ENCODE data around the gene KRT83.
"Not testable (repeated sequence)": the region's sequence is repeated elsewhere in the genome, so short reads cannot be mapped to it uniquely, and the experiment has no call there.

The KRT83 gene

DNA sequence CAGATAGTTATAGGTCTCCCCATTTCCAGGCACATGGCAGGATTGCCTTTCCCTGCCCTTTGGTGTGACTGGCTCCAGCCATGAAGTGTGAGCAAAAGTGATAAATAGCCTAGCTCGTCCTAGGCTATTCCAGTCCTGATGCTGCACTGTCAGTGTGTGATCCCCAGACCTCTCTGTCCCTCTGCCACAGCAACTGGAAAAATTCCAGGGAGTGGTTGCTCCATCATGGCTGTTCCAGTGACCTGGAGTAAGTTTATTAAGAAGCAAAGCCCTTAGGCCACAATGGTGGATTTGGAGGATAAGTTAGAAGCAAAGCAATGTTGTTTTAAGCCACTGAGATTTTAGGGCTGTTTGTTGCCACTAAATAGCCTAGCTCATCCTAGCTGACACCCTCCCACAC is 9.8 kb upstream of the KRT83 start:
- no peak for DNase-seq

DNA sequence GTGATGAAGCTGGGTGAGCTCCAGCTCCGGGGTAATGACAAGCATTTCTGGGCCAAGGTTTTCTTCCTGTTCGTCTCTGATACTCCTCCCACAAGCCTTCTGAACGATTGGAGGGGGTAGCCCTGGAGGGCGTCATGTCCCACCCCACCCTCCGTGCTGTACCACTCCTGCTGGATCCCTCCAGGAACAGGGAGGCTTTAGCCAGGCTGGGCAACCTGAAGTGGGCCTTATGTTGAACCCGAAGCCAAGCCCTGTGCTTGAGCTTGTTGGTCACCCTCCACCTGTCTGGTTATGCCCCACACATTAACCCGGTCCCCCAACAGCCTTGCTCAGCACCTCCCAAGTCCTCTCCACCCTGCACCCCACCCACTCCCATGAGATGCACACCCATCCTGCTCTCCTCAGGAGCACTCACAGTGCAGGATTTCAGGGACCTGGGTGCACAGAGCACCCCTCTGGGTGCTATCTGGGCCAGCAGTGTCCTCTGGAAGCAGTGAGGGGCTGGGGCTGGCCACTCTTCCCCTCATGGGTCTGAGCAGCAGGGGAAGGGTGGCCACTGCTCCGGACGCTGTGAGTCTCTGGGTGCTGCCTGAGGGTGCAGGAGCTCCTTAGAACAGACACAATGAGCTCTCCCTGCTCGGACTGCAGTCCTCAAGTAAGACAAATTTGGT is 6.8 kb upstream of the KRT83 start:
- no peak for DNase-seq

DNA sequence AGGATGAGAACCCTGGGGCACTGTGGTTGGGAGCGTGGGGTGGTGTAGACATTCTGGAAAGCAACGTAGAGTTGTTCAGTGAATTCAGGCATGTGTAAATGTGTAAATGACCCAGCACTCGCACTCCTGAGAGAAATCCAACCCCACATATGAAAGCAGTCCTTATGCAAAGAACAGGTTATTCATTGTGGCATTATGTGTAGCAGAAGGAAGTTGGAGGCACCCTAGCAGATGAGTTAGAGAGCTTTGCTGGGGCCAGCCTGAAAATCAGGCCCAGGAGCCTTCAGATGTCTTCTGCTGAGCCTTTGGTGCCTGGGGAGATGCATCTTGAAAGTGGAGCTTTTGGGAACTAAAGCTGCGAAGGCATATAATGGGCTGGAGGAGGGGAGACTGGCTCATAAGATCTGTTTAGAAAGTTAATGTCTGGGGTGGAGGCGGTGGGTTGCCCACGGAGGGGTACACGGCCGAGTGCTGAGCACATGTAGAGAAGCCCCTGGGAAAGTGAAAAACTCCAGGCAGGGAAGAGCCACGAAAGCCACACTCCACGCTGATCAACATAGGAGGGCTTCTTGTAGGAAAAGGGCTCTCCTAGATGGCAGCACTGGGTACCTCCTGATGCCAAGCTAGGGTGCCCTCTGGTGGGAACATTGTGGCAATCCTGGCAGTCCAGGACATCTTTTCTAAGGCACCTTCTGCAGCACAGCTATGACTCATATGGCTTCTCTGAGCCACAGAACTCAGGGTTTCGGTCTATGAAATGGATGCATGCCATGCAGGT is 6.0 kb upstream of the KRT83 start:
- DNase-seq: peak; percentile 45 to 86 (median 68)

DNA sequence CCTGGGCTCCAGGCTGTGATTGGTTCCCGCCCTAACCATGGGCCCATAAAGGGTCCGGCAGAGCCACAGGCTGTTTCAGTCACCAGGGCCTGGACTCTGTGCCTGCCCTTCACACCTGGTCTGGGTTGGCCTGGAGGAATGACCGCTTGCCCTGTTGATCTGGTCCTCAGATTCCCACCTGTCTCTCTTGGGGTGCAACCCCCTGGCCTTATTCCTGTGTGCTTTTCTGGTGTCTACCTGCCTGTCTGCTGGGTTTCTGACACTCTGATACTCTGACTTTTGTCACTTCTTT is 2.9 kb upstream of the KRT83 start:
- DNase-seq: no peak

DNA sequence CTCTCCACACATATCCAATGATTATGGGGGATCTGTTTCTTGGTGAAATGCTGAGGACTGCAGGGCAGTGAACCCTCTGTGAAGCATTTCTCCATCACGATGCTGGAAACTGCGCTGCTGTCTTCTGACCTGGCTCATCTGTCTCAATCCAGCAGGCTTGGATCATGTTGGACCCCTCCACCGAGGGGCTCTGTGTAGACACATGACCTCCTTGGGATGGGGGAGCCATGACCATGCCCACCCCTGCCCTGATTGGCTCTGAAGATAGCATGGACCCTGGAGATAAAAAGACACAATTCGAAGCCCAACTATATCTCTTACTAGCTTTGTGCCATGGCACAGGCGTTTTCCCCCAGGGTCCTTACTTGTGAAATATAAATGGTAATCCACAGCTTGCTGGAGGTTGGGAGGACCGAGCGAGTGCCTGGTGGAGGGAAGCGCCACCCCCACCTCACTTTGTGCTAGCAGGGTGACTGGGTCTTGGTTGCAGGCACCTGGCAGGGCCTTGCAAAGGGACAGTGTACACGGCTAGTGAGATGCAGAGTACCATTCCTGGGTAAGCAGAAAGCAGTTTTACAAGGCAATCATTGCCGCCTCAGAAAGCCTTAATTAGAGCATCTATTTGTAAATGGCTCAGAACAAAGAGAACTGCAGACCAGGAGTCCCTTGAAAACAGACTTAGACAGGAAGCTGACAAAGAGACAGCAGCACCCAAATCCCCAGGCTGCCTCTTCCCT is 2.4 kb upstream of the KRT83 start:
- no peak for DNase-seq

DNA sequence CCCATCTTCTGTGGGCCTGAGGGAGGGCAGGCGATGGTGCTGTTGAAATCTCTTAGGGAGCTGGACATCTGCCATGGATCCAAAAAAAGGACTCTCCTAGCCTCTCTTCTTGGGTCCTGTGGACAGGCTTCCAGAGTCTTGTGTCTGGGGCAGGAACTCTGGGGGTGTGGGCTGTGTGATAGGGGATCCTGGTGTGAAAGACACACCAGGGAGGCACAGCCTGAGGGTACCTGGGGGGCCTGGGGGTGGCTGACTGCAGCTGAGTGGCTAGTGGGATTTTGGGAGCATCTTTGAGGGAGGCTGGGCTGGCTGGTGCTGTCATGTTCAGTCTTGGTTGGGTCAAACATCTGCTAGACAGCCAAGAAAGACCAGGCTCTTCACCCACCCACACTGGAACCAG is 1.8 kb upstream of the KRT83 start:
- no peak for DNase-seq

DNA sequence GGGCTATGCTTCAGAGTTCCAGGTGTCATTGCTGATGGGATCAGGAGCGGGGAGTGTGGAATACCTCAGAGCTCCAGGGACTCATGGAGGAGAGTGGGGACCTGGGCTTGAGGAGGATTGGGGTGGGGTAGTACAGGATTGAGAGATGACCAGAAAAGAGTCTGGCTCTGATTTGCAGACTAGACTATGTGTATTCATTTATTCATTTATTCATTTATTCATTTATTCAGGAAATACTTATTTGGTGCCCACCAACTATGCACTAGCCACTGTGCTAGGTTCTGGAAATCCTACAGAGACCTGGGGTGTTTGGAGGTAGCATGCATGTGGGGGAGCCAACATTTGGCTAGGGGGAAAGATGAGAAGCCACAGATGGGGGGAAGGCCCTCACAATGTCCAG is 871 bp upstream of the KRT83 start:
- no peak for DNase-seq

DNA sequence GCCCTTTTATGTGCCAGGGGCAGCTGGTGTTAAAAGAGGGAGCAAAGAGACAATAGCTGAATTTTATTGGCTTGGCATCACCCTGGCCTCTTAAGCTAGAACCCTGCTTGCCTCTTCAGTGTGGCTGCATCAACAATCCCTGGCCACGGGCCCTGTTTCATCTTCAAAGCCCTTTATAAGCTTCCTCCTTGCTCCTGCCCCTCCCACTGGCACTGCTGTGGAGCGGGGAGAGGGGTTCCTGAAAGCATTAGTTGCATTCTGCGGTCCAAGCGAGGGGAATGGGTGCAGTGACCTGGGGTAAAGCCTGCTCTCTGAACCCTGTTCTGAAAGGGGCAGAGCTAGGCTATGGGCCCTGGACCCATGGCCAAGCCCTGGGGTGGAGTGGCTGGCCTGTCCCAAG is 220 bp upstream of the KRT83 start:
- DNase-seq: no peak

DNA sequence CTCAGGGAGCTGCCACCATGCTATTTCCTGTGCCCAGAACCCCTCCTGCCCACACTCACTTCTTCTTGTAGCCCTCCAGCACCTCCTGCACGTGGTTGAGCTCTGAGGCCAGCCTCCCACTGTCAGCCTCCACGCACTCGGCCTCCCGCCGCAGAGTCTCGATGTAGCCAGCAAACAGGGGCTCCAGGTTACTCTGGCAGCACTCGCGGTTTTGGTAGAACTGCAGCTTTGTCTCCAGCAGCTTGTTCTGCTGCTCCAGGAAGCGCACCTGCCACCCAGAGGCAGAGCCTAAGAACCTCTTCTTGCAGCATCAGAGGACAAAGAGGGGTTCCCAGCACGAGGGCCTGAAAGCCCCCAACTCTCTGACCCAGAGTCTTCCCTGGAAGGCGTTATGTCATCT is 2.1 kb downstream of the KRT83 start:
- DNase-seq: no peak

DNA sequence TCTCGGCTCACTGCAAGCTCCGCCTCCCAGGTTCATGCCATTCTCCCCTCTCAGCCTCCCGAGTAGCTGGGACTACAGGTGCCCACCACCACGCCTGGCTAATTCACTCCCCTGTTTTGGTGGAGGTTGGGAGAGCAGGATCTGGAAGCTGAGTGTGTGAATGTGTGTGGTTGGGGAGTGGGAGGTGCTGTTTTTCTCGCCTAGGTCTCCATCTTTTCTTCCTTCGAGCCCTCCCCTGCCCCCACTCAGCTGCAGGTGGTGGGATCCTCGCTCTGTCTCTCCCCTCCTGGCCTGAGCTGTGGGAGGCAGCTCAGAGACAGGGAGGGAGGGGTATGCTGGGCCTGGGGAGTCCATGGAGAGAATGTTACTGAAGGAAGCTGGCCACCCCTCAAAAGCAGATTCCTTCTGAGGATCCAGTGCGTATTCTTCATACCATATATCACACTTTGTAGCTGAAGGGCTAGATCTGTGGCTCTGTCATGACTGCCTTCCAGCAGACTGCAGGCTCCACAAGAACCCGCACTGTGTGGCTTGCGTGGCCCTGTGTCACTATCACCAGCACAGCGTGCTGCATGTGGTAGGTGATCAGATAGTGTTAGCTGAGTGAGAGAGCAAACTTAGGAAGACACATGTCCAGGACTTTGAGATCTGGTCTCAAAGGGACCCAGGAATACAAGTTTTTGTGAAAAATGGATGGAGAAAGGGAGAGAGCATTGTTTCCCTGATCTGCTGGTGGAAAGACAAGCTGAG is 2.8 kb downstream of the KRT83 start:
- no peak for DNase-seq

DNA sequence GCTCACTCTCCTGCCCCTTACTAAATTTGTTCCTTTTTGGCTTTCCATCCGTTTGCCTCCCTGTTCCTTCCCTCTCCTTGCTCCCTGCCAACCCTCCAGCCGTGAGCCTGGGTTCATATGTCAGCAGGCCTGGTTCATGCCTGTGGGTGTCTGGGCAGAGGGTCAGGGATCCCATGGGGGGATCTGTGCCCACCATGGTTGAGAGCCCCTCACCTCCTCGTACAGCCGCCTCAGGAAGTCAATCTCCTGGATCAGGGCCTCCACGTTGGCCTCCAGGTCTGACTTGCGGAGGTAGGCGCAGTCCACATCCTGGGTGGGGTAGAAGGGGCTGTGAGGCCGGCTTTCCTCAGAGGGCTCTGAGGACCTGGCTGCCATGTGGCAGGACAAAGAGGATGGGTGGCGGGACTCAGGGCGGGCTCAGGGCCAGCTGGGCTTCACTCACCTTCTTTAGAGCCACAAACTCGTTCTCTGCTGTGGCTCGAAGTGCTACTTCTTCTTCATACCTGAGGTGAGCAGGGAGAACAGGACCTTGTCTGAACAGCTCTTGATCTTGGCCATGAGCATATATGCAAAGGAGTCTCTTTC is 3.6 kb downstream of the KRT83 start:
- no peak for DNase-seq

DNA sequence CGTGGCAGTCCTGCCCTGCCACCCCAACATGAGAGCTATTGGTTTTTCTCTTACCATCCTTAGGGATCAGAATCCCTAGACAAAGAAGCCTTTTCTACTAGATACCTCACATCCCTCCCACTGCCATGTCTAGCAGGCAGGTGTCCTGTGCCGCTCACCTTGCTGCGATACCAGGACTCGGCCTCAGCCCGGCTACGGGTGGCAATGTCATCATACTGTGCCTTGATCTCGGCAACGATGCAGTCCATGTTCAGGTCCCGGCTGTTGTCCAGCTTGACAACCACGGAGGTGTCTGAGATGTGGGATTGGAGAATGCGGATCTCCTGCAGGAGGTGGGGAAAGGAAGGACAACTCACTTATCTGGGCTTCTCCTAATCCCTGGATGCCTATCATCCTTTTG is 4.5 kb downstream of the KRT83 start:
- DNase-seq: no peak

DNA sequence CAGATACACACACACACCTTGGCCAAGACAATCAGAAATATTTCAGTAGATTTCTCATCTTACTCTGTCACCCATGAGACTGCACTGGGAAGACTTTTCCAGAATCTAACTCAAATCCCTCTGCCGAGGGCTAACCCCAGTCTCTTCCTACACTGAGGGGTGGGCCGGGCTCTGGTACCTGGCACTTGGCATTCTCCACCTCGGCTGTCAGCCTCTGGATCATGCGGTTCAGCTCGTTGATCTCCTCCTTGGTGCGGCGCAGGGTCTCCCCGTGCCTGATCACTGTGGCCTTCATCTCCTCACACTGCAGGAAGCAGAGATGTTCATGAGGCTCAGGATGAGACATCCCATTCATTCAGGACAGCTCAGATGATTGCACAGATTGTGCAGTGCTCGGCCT is 4.9 kb downstream of the KRT83 start:
- DNase-seq: no peak

DNA sequence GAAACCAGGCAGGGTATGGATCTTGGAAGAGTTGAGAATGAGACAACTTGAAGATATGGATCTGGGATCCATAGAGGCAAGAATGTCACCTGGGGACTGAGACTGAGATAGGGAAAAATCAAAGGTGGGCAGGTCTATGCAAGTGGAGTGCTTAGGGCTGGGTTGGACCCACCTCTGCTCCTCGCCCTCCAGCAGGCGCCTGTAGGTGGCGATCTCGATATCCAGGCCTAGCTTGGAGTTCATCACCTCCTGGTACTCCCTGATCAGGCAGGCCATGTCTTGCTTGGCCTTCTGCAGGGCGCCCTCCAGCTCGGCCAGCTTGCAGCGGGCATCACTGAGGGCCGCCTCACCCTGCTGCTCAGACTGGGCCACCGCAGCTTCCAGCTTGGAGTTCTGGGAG is 5.5 kb downstream of the KRT83 start:
- not testable (repeated sequence) for DNase-seq

DNA sequence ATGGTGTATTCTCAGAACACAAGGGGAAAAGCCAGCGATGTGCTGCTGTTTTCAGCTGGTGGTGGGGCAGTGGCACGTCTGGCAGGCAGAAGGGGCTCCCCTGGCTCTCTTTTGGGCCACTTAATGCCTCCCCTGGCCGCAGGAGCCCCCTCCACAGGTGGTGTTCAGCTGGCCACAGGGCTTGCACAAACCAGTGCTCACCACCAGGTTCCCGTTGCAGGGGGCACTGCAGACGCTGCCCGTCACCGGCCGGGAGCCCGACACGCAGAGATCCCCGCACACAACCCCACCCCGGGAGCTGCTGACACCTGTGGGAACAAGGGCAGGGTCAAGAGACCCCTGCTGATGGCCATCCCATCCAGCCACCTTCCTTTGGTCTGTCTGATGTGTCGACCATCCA is 6.7 kb downstream of the KRT83 start:
- no peak for DNase-seq

DNA sequence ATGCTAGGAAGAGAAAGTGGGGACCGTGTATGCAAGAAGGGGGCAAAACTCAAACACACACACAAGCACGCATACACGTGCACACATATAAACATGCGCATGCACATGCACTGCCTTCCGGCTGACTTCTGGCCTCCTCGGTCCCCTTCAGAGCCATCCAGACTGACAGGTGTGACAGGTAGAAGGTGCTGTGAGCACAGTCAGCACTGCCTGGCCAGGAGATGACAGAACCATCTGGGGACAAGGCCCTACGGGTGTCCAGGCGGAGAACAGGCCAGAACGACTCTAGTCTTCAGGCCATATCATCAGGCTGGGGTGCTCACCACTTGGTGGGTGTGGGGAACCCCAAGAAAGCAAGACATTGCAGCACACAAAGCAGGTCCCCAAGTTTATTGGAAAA is 7.3 kb downstream of the KRT83 start:
- DNase-seq: no peak

DNA sequence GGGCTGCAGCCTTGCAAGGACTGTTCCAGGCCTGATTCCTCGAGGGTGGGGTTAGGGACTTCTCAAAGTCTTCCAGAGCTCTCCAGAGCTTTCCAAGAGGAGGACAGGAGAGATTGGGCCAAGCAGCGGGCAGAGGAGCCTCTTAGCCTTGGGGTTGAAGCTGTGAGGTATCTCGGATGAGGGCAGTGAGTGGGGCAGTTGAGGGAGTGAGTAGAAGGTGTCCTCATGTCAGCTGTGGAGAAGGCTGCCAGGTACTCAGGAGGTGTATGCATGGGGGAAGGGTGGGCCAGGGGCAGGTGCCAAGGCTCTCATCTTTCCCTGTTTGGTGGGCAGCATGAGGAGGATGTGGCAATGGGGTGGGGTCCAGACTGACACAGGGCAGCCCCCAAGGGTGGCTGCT is 7.7 kb downstream of the KRT83 start:
- no peak for DNase-seq

DNA sequence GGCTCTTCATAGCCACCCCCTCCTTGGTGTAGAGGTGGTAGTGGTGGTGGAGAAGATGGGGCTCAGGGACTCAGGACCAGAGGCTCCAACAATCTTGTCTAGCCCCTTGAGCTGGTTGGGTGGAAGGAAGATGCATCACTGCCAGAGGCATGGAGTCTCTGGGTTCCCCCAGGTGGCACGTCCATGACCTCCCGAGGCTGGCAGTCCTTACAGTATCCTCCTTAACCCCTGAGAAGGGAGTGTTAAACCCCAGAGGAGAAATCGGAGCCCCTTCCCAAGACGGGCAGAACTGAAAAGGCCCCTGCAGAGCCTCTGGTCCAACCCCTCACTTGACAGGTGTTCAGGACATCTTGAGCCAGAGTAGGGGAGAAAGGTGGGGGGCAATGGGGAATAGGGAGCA is 9.1 kb downstream of the KRT83 start:
- no peak for DNase-seq

DNA sequence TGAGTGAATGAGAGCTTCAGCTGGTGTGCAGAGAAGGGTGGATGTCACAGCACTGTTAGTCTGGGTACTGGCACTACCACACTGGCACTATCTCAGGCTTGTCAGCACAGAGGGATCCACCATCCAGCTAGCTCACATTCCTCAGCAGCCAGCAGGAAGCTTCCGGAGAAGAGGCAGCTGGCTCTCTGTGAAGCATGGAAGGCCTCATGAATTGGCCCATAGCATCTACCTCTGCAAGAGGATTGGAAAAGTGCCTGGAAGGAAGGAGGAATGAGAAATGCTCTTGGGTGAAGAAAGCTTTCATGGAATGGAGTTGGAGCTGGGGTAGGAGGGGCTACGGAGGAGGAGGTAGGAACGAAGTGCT is 9.9 kb downstream of the KRT83 start:
- no peak for DNase-seq

DNA sequence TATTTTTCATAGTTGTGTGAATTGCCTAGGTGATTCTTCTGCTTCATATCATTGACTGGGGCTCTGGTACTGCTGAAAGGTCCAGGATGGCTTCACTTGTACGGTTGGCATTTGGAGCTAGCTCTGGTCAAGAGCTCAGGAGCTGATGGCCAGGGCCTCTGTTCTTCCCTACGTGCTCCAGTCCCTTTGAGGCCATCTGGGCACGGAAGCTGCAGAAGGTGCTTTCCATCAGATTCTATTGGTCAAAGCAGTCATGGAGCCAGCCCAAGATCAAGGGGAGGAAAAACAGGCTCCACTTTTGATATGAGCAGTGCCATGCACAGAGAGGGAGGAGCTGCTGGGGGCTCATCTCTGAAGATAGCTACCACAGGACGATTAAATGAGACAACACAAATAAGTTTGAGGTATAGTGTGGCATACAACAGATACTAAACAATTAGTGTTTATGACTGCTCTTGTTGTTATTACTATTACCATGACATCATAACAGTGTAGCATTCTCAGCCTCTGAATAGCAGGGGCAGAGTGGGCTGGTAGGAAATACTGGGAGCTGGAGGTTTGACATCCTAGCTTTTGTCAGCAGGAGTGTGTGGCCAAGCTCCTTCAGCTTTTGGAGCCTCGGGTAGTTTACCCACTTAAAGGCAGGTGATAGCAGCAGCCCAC is 10.4 kb downstream of the KRT83 start:
- DNase-seq: no peak

DNA sequence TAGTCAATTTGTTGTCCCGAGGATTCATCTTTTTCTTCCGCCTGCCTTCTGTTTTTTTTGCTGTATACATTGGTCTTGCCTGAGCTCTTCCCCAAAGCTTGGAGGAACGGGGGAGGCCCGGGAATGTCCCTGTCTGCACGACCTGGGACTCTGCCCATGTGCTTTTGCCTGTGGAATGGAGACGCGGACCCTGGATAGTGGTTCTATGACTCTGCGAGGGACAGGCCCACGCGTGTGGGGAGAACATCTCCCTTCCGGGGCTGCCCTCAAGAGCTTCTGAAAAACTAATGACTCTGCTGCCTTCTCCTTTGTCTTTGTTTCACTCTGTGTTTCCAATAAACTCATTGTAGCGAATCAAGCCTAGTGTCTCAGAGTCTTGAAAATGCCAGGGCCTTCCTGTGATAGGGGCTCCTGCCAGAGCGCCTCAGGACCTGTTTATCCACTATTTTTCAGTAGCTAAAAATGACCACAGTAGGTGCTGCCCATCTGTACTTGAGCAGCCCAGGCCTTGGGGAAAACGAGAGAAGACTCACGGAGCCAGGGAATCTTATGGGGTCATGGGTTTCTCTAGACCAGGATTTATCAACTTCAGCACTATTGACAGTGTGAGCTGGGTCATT is 12.3 kb downstream of the KRT83 start:
- no peak for DNase-seq

Data from T-helper 1 cell (primary cell).